ENCODE data around the gene TPBGL.

- TF ChIP-seq CTCF (IDR thresholded peaks at IDR 0.05; ENCODE audit: extremely low read depth in 1 of 2, insufficient read depth in 1 of 2, low read depth in 1 of 2, low read length in 2 of 2) (no peak), POLR2AphosphoS5 (IDR thresholded peaks at IDR 0.05; ENCODE audit: insufficient read depth, low read depth, low read length) (no peak), JUN (IDR thresholded peaks at IDR 0.05; ENCODE audit: borderline replicate concordance, insufficient read depth, insufficient read length, low read depth) (no peak)
Measured at GRCh38 chr11:75241906-75242644, 1.5 kb downstream of the TPBGL start.

All from endothelial cell of umbilical vein (primary cell).